H9 (cell line): Measurements from ENCODE around the gene SMAD7. TPM values are rescaled to one million over a fixed set of nuclear protein-coding genes. Genes with fewer than 3 reads are reported as not detected.

Source experiments
- DNase-seq: peaks from one replicate; pipeline ENCODE4 v3.0.0-alpha.2; 2017
- H2AFZ ChIP-seq: one replicate; pipeline ENCODE4 v1.6.1; 2013; ENCODE audit warnings: mild to moderate bottlenecking, low read length, control low read depth, moderate library complexity
- H2AK5ac ChIP-seq: 2 replicates; pipeline ENCODE4 v1.6.1; 2013; ENCODE audit warnings: low read length, control low read depth, mixed read lengths; ENCODE audit not compliant: insufficient read length
- H2BK120ac ChIP-seq: one replicate; pipeline ENCODE4 v1.6.1; 2013; ENCODE audit warnings: low read depth, mild to moderate bottlenecking, low read length, control low read depth, inconsistent platforms; ENCODE audit not compliant: poor library complexity, severe bottlenecking
- H2BK12ac ChIP-seq: 2 replicates; pipeline ENCODE4 v1.6.1; 2013; ENCODE audit warnings: low read length, control low read depth, mixed read lengths, low read depth; ENCODE audit not compliant: insufficient read length
- H2BK15ac ChIP-seq: 2 replicates; pipeline ENCODE4 v1.6.1; 2013; ENCODE audit warnings: low read depth, low read length, control low read depth
- H2BK20ac ChIP-seq: one replicate; pipeline ENCODE4 v1.6.1; 2013; ENCODE audit warnings: low read depth, mild to moderate bottlenecking, low read length, control low read depth, inconsistent platforms; ENCODE audit not compliant: poor library complexity, severe bottlenecking
- H2BK5ac ChIP-seq: 2 replicates; pipeline ENCODE4 v1.6.1; 2013; ENCODE audit warnings: low read length, control low read depth, mixed read lengths; ENCODE audit not compliant: insufficient read length
- H3K14ac ChIP-seq: 2 replicates; pipeline ENCODE4 v1.6.1; 2013; ENCODE audit warnings: low read length, control low read depth; ENCODE audit not compliant: insufficient read depth
- H3K18ac ChIP-seq: 2 replicates; pipeline ENCODE4 v1.6.1; 2013; ENCODE audit warnings: low read depth, mild to moderate bottlenecking, mixed read lengths, low read length, control low read depth; ENCODE audit not compliant: insufficient read length
- H3K23ac ChIP-seq: 2 replicates; pipeline ENCODE4 v1.6.1; 2013; ENCODE audit warnings: low read length, control low read depth, mixed read lengths, low read depth; ENCODE audit not compliant: insufficient read length
- H3K23me2 ChIP-seq: 2 replicates; pipeline ENCODE4 v1.6.1; 2013; ENCODE audit warnings: low read depth, mild to moderate bottlenecking, mixed read lengths, low read length, control low read depth; ENCODE audit not compliant: insufficient read length, poor library complexity, severe bottlenecking
- H3K27ac ChIP-seq: 2 replicates; pipeline ENCODE4 v1.5.1; 2013; ENCODE audit warnings: low read length, control low read depth, mixed read lengths, low read depth; ENCODE audit not compliant: insufficient read length
- H3K27me3 ChIP-seq: 2 replicates; pipeline ENCODE4 v1.6.1; 2013; ENCODE audit warnings: low read length, control low read depth, inconsistent platforms; ENCODE audit not compliant: insufficient read depth
- H3K4ac ChIP-seq: 2 replicates; pipeline ENCODE4 v1.6.1; 2013; ENCODE audit warnings: low read depth, mild to moderate bottlenecking, control low read depth, inconsistent platforms, low read length, moderate library complexity
- H3K4me1 ChIP-seq: 2 replicates; pipeline ENCODE4 v1.6.1; 2013; ENCODE audit warnings: low read length, control low read depth, inconsistent platforms; ENCODE audit not compliant: insufficient read depth
- H3K4me2 ChIP-seq: 2 replicates; pipeline ENCODE4 v1.6.1; 2013; ENCODE audit warnings: low read length, control low read depth, mixed read lengths; ENCODE audit not compliant: insufficient read length, insufficient read depth
- H3K56ac ChIP-seq: 2 replicates; pipeline ENCODE4 v1.6.1; 2013; ENCODE audit warnings: low read depth, mild to moderate bottlenecking, mixed read lengths, low read length, control low read depth; ENCODE audit not compliant: insufficient read length
- H3K79me1 ChIP-seq: 2 replicates; pipeline ENCODE4 v1.6.1; 2013; ENCODE audit warnings: low read depth, mild to moderate bottlenecking, moderate library complexity, low read length, control low read depth, inconsistent platforms; ENCODE audit not compliant: insufficient read depth, poor library complexity, severe bottlenecking
- H3K79me2 ChIP-seq: 2 replicates; pipeline ENCODE4 v1.6.1; 2013; ENCODE audit warnings: low read length, control low read depth, inconsistent platforms; ENCODE audit not compliant: insufficient read depth
- H3K9ac ChIP-seq: 2 replicates; pipeline ENCODE4 v1.6.1; 2013; ENCODE audit warnings: low read length, control low read depth, mixed read lengths; ENCODE audit not compliant: insufficient read length; ENCODE audit errors: extremely low read depth
- H3K9me3 ChIP-seq: one replicate; pipeline ENCODE4 v1.6.1; 2013; ENCODE audit warnings: low read depth, low read length, inconsistent platforms; ENCODE audit not compliant: control insufficient read depth
- H3T11ph ChIP-seq: one replicate; pipeline ENCODE4 v1.6.1; 2013; ENCODE audit warnings: mild to moderate bottlenecking, low read length, control low read depth, inconsistent platforms
- H4K20me1 ChIP-seq: one replicate; pipeline ENCODE4 v1.6.1; 2013; ENCODE audit not compliant: control insufficient read depth, insufficient read length, insufficient read depth
- H4K5ac ChIP-seq: 2 replicates; pipeline ENCODE4 v1.6.1; 2013; ENCODE audit warnings: low read depth, mild to moderate bottlenecking, mixed read lengths, low read length, control low read depth; ENCODE audit not compliant: insufficient read length
- H4K8ac ChIP-seq: replicated peaks from 2 replicates; pipeline ENCODE4 v1.6.1; 2013; ENCODE audit warnings: low read length, control low read depth, mixed read lengths, low read depth; ENCODE audit not compliant: insufficient read length
- H4K91ac ChIP-seq: 2 replicates; pipeline ENCODE4 v1.6.1; 2013; ENCODE audit warnings: low read depth, mild to moderate bottlenecking, moderate library complexity, mixed read lengths, low read length, control low read depth; ENCODE audit not compliant: insufficient read length
- H3K27ac Mint-ChIP-seq, 3 experiments: 2 replicates in 2 of 3; 3 replicates in 1 of 3; pipeline ENCODE4 v1.8.0; 2020 to 2021; ENCODE audit warnings: mixed read lengths in 3 of 3, mild to moderate bottlenecking in 1 of 3, moderate library complexity in 1 of 3
- H3K27me3 Mint-ChIP-seq: 2 replicates; pipeline ENCODE4 v1.8.0; 2021; ENCODE audit warnings: low read depth, mild to moderate bottlenecking, moderate library complexity, mixed read lengths
- H3K36me3 Mint-ChIP-seq, 3 experiments: 2 replicates in 2 of 3; 3 replicates in 1 of 3; pipeline ENCODE4 v1.8.0; 2020 to 2021; ENCODE audit warnings: low read depth in 3 of 3, mixed read lengths in 3 of 3; ENCODE audit not compliant: insufficient read depth in 1 of 3
- H3K4me1 Mint-ChIP-seq, 2 experiments: 2 replicates each; pipeline ENCODE4 v1.8.0; 2020; ENCODE audit warnings: mixed read lengths in 2 of 2
- H3K4me3 Mint-ChIP-seq, 2 experiments: 2 replicates in 1 of 2; 3 replicates in 1 of 2; pipeline ENCODE4 v1.8.0; 2020 to 2021; ENCODE audit warnings: mild to moderate bottlenecking in 2 of 2, mixed read lengths in 2 of 2, moderate library complexity in 1 of 2
- H3K9me3 Mint-ChIP-seq, 2 experiments: 2 replicates in 1 of 2; 3 replicates in 1 of 2; pipeline ENCODE4 v1.8.0; 2020; ENCODE audit warnings: mild to moderate bottlenecking in 2 of 2, mixed read lengths in 2 of 2, moderate library complexity in 1 of 2
- WGBS: extraction: QIAGEN DNeasy Blood & Tissue Kit; methylation state at CpG from one replicate; pipeline ENCODE4 v1.1.7; 2013; ENCODE audit warnings: missing lambda C conversion rate, low lambda C conversion rate, mixed read lengths; ENCODE audit not compliant: insufficient read length; ENCODE audit errors: extremely low coverage; 5-methylcytosine and 5-hydroxymethylcytosine counted together
- total RNA-seq: library from RNA; stranded (reverse); gene quantifications from 2 replicates; pipeline ENCODE4 v1.2.1, GENCODE V29; 2021
- TF ChIP-seq, protein P1 (sequence below): fragments of 200-600 bp; sonication (generic); conservative IDR thresholded peaks from 3 replicates; pipeline ENCODE4 v1.8.0; 2021; ENCODE audit warnings: antibody characterized with exemption, mild to moderate bottlenecking

SMAD7 gene
- total RNA-seq, 1 experiment from 2014 or later: 27.7 TPM

GRCh38 chr18:48959551-48959920, 8.8 kb upstream of the SMAD7 start:
- H3K4me3 Mint-ChIP-seq: peak overlapping the region in 1 of 2 experiments; percentile 61; a peak in 1 of 5 replicates

More at GRCh38 chr18:48959551-48959920, 8.8 kb upstream of the SMAD7 start:
- Histone ChIP-seq H3K18ac (peak overlapping the region; percentile 67), H3T11ph (no peak overlapping the region), H2AK5ac (peak overlapping the region; percentile 76), H3K56ac (no peak overlapping the region), H3K4ac (no peak overlapping the region; the same call in 1 of the 2 replicates), H4K20me1 (no peaks in the 10 kb centered on the region), H3K27me3 (no peaks in the 10 kb centered on the region; the same call in 1 of the 2 replicates), H2BK5ac (peak overlapping the region; percentile 94), H2AFZ (no peak overlapping the region), H3K79me1 (no peaks in the 10 kb centered on the region), H4K91ac (no peak overlapping the region), H3K9ac (no peak overlapping the region), H4K8ac (peak overlapping the region; percentile 44), H2BK15ac (no peak overlapping the region), H3K23ac (no peak overlapping the region), H3K9me3 (no peaks in the 10 kb centered on the region), H2BK20ac (no peak overlapping the region), H3K4me1 (peaks cover 23% of the 10 kb centered on the region), H3K27ac (peak overlapping the region; percentile 88), H2BK120ac (peak overlapping the region; percentile 75), H3K14ac (no peak overlapping the region), H2BK12ac (peak overlapping the region; percentile 97), H3K4me2 (peak overlapping the region; percentile 64), H3K79me2 (no peaks in the 10 kb centered on the region; the same call in 1 of the 2 replicates), H3K23me2 (peaks cover 3% of the 10 kb centered on the region), H4K5ac (no peak overlapping the region)
- Mint-ChIP-seq H3K27ac (peak overlapping the region; percentile 90 to 99 (median 97)), H3K36me3 (no peaks in the 10 kb centered on the region; a peak in 1 of 7 replicates), H3K4me1 (peaks cover 75 to 76% of the 10 kb centered on the region in 2 experiments), H3K27me3 (peaks cover 16% of the 10 kb centered on the region), H3K9me3 (no peaks in the 10 kb centered on the region; a peak in 1 of 5 replicates)
- DNase-seq: no peak
- WGBS: no CpG with 5 or more reads among the region's 7 CpGs
- TF ChIP-seq, protein P1, sequence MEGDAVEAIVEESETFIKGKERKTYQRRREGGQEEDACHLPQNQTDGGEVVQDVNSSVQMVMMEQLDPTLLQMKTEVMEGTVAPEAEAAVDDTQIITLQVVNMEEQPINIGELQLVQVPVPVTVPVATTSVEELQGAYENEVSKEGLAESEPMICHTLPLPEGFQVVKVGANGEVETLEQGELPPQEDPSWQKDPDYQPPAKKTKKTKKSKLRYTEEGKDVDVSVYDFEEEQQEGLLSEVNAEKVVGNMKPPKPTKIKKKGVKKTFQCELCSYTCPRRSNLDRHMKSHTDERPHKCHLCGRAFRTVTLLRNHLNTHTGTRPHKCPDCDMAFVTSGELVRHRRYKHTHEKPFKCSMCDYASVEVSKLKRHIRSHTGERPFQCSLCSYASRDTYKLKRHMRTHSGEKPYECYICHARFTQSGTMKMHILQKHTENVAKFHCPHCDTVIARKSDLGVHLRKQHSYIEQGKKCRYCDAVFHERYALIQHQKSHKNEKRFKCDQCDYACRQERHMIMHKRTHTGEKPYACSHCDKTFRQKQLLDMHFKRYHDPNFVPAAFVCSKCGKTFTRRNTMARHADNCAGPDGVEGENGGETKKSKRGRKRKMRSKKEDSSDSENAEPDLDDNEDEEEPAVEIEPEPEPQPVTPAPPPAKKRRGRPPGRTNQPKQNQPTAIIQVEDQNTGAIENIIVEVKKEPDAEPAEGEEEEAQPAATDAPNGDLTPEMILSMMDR: no peak
